Measurements from ENCODE around the gene CDK5RAP1.

CDK5RAP1 gene

GRCh38 chr20:33310327-33310899 lies 90.9 kb downstream of the CDK5RAP1 start:
- TF ChIP-seq, protein P1, sequence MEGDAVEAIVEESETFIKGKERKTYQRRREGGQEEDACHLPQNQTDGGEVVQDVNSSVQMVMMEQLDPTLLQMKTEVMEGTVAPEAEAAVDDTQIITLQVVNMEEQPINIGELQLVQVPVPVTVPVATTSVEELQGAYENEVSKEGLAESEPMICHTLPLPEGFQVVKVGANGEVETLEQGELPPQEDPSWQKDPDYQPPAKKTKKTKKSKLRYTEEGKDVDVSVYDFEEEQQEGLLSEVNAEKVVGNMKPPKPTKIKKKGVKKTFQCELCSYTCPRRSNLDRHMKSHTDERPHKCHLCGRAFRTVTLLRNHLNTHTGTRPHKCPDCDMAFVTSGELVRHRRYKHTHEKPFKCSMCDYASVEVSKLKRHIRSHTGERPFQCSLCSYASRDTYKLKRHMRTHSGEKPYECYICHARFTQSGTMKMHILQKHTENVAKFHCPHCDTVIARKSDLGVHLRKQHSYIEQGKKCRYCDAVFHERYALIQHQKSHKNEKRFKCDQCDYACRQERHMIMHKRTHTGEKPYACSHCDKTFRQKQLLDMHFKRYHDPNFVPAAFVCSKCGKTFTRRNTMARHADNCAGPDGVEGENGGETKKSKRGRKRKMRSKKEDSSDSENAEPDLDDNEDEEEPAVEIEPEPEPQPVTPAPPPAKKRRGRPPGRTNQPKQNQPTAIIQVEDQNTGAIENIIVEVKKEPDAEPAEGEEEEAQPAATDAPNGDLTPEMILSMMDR (IDR thresholded peaks at IDR 0.05; ENCODE audit: insufficient read depth, missing control alignments), result no peak
- DNase-seq (ENCODE audit: insufficient read length, low spot score), result no peak
- FAIRE-seq, result no peak

GRCh38 chr20:33309631-33310030 lies 91.7 kb downstream of the CDK5RAP1 start:
- no peak for DNase-seq (ENCODE audit: insufficient read length, low spot score)
- no peak for FAIRE-seq
- TF ChIP-seq, protein P1 (IDR thresholded peaks at IDR 0.05; ENCODE audit: insufficient read depth, missing control alignments), result no peak

Data from D721Med (cell line).